Measurements from ENCODE around the gene FGF3. TPM values are rescaled to one million over a fixed set of nuclear protein-coding genes. Genes with fewer than 3 reads are reported as not detected.
"Not testable (repeated sequence)": the region's sequence is repeated elsewhere in the genome, so short reads cannot be mapped to it uniquely, and the experiment has no call there.

The FGF3 gene
- total RNA-seq, 1 donor from 2014 or later = not detected

DNA sequence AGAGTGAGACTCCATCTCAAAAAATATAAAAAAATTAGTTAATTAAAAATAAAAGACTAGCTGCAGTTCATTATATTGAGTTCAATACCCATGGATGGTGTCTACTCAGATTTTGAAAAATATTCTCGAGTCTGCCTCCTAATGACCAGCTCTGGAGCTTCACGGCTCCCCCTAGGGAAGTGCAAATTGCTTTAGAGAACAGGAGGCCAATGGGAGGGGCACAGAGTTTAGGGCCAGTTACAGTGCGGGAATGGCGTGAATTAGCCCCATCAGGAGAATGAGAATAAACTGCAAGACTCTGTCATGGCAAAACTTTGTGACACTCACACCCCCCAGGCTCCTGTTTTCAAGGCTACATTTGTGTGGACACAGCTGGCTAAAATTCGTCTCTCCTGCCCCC is 48.7 kb downstream of the FGF3 start:
- H3K9me3 ChIP-seq (replicated peaks) = peaks cover 9% of the 10 kb centered on the region
- peaks cover 4% of the 10 kb centered on the region for H3K4me1 ChIP-seq
- no peak overlapping the region for H3K27ac ChIP-seq (replicated peaks)
- no peaks in the 10 kb centered on the region for H3K36me3 ChIP-seq
- TF ChIP-seq, protein P1, sequence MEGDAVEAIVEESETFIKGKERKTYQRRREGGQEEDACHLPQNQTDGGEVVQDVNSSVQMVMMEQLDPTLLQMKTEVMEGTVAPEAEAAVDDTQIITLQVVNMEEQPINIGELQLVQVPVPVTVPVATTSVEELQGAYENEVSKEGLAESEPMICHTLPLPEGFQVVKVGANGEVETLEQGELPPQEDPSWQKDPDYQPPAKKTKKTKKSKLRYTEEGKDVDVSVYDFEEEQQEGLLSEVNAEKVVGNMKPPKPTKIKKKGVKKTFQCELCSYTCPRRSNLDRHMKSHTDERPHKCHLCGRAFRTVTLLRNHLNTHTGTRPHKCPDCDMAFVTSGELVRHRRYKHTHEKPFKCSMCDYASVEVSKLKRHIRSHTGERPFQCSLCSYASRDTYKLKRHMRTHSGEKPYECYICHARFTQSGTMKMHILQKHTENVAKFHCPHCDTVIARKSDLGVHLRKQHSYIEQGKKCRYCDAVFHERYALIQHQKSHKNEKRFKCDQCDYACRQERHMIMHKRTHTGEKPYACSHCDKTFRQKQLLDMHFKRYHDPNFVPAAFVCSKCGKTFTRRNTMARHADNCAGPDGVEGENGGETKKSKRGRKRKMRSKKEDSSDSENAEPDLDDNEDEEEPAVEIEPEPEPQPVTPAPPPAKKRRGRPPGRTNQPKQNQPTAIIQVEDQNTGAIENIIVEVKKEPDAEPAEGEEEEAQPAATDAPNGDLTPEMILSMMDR (IDR thresholded peaks at IDR 0.05; ENCODE audit: borderline replicate concordance) = no peak
- H3K27me3 ChIP-seq (ENCODE audit: low read depth) = peaks cover 90% of the 10 kb centered on the region
- intact Hi-C loops (cut with micrococcal nuclease) = no loop called here
- DNase-seq = no peak
- H3K4me3 ChIP-seq = no peak overlapping the region

DNA sequence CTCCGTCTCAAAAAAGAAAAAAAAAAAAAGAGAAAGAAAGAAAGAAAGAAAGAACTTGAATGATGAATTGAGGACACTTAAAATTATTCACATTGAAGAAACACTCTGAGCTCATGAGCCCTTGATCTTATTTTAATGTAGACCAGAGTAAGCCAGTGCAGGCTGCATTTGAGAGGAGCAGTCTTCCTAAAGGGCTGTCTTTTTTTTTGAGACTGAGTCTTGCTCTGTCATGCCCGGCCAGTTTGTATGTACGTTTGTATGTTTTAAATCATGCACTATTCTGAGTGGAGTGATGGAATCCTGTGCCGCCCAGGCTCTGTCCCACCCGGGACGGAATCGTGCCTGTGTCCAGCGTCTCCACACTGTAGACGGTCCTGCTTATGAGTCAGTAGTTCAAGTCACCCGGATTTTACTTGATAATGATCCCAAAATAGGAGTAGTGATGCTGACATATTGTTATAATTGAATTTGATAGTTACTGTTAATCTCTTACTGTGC is 53.7 kb downstream of the FGF3 start:
- TF ChIP-seq, protein P1 (IDR thresholded peaks at IDR 0.05; ENCODE audit: borderline replicate concordance) = no peak
- H3K27me3 ChIP-seq (ENCODE audit: low read depth) = peaks cover 88% of the 10 kb centered on the region
- H3K4me3 ChIP-seq = no peak overlapping the region
- intact Hi-C loops (cut with micrococcal nuclease) = no loop called here
- no peaks in the 10 kb centered on the region for H3K4me1 ChIP-seq
- no peak for DNase-seq
- peaks cover 9% of the 10 kb centered on the region for H3K9me3 ChIP-seq (replicated peaks)
- H3K36me3 ChIP-seq = no peaks in the 10 kb centered on the region
- H3K27ac ChIP-seq (replicated peaks) = no peak overlapping the region

DNA sequence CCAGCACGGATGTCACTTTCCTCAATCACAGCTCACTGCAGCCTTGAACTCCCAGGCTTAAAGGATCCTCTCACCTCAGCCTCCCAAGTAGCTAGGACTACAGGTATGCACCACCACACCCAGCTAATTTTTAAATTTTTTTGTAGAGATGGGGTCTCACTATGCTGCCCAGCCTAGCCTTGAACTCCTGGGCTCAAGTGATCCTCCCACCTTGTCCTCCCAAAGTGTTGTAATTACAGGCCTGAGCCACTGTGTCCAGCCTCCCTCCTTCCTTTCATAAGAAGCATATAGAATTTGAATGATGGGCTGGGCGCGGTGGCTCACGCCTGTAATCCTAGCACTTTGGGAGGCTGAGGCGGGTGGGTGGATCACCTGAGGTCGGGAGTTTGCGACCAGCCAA is 54.3 kb downstream of the FGF3 start:
- H3K4me1 ChIP-seq; H3K9me3 ChIP-seq (replicated peaks); H3K27ac ChIP-seq (replicated peaks); H3K36me3 ChIP-seq; DNase-seq; intact Hi-C loops (cut with micrococcal nuclease); H3K4me3 ChIP-seq: not testable (repeated sequence)
- peaks cover 87% of the 10 kb centered on the region for H3K27me3 ChIP-seq (ENCODE audit: low read depth)

DNA sequence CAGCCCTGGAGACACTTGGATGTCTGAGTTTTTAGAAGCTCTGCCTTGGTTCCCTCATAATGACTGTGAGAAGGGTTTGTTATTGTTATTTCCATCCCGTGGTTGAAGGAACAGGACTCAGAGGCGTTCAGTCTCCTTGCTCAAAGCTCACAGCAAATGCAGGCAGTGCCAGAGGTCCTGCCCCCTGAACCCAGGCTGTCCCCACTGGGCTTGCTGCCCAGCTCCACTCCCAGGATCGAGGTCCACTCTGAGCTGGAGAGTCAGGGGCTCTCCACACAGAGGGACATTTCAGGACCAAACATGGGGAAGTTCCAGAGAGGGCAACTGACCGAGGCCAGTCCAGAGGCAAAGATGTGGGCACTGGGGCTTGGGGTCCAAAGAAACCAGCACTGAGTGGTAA is 58.9 kb downstream of the FGF3 start:
- no peaks in the 10 kb centered on the region for H3K36me3 ChIP-seq
- intact Hi-C loops (cut with micrococcal nuclease) = no loop called here
- DNase-seq = no peak
- peaks cover 19% of the 10 kb centered on the region for H3K9me3 ChIP-seq (replicated peaks)
- no peaks in the 10 kb centered on the region for H3K4me1 ChIP-seq
- no peak overlapping the region for H3K4me3 ChIP-seq
- peaks cover 72% of the 10 kb centered on the region for H3K27me3 ChIP-seq (ENCODE audit: low read depth)
- TF ChIP-seq, protein P1 (IDR thresholded peaks at IDR 0.05; ENCODE audit: borderline replicate concordance) = no peak
- H3K27ac ChIP-seq (replicated peaks) = no peak overlapping the region

Other genes starting within 250 kb of the FGF3 start
- gene CCND1, start 178.3 kb downstream of the FGF3 start, total RNA-seq = 160 TPM
- gene LTO1, start 144.1 kb downstream of the FGF3 start, total RNA-seq = 8.9 TPM
- gene FGF19, start 115.4 kb downstream of the FGF3 start, total RNA-seq = not detected
- not detected for gene FGF4, start 44.1 kb downstream of the FGF3 start, total RNA-seq